ENCODE data around the gene SSUH2. TPM values are rescaled to one million over a fixed set of nuclear protein-coding genes. Genes with fewer than 3 reads are reported as not detected.

The SSUH2 gene
- total and polyA plus RNA-seq, 7 experiments from 2014 or later = not detected

- Histone ChIP-seq H3K9me3 (ENCODE audit: control insufficient read depth in 2 of 3, low read length in 3 of 3) (no peaks in the 10 kb centered on the region), H3K27me3 (ENCODE audit: control insufficient read depth in 2 of 2, insufficient read depth in 2 of 2, low read length in 2 of 2) (no peaks in the 10 kb centered on the region), H3K27ac (ENCODE audit: low read depth, low read length) (no peak overlapping the region), H3K4me1 (ENCODE audit: control insufficient read depth in 2 of 2, insufficient read depth in 2 of 2, low read length in 2 of 2) (no peaks in the 10 kb centered on the region), H3K4me3 (ENCODE audit: low read length) (no peak overlapping the region), H3K36me3 (ENCODE audit: control insufficient read depth in 2 of 3, insufficient read depth in 3 of 3, low read length in 3 of 3) (no peaks in the 10 kb centered on the region)
- ChIA-PET POLR2A (no interaction called here), CTCF (no interaction called here)
- peaks cover 0 to 7% (median 0%) of the 10 kb centered on the region in 5 donors for H3K36me3 Mint-ChIP-seq
- no peak overlapping the region for H3K27ac Mint-ChIP-seq
- intact Hi-C loops (cut with micrococcal nuclease) = no loop called here
- no peak overlapping the region for H3K4me3 Mint-ChIP-seq
- ATAC-seq (no peak), DNase-seq (no peak)
- H3K4me1 Mint-ChIP-seq = no peaks in the 10 kb centered on the region
- H3K9me3 Mint-ChIP-seq = peaks cover 0 to 9% (median 0%) of the 10 kb centered on the region in 11 donors
- H3K27me3 Mint-ChIP-seq = peaks cover 11 to 40% (median 32%) of the 10 kb centered on the region in 5 donors
Measured at GRCh38 chr3:8653800-8654408, 9.3 kb upstream of the SSUH2 start.

DNA sequence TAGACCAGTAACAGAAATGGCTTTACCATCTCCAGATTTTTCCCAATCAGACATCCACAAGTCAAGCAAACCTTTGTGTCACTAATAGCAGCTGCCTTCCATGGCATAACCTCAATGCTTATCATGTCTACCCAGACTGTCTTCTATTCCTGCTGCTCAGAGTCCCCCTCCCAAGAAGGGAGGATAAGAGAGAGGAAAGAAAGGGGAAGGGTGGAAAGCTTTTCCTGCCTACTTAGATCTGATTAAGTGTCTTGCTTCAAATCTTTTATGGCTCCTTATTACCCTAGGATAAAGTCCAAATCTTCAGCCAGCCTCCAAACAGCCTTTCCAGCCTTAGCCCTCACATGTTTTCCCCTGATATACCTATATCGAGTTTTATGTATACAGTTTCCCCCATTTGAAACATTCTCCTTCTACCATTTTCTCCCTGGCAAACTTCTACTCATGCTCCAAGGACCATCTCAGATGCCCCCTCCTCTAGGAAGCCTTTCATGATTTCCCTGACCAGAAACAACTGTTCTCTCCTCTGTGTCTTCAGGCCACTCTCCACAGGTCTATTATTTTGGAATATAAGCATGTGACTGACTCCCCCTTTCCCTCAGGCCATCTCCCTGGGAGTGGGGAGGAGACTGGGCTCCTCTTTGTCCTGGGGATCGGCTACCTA, 7.9 kb upstream of the SSUH2 start:
- H3K9me3 ChIP-seq (ENCODE audit: control insufficient read depth in 2 of 3, low read length in 3 of 3) = no peaks in the 10 kb centered on the region
- H3K4me1 Mint-ChIP-seq = no peaks in the 10 kb centered on the region
- H3K9me3 Mint-ChIP-seq = peaks cover 0 to 9% (median 0%) of the 10 kb centered on the region in 11 donors
- H3K36me3 Mint-ChIP-seq = peaks cover 0 to 7% (median 0%) of the 10 kb centered on the region in 5 donors
- H3K27me3 Mint-ChIP-seq = peaks cover 5 to 40% (median 25%) of the 10 kb centered on the region in 5 donors
- ATAC-seq = no peak
- POLR2A ChIA-PET = no interaction called here
- no peak overlapping the region for H3K27ac ChIP-seq (ENCODE audit: low read depth, low read length)
- no peaks in the 10 kb centered on the region for H3K4me1 ChIP-seq (ENCODE audit: control insufficient read depth in 2 of 2, insufficient read depth in 2 of 2, low read length in 2 of 2)
- no peak overlapping the region for H3K4me3 Mint-ChIP-seq
- no peak overlapping the region for H3K4me3 ChIP-seq (ENCODE audit: low read length)
- CTCF ChIA-PET = no interaction called here
- no peaks in the 10 kb centered on the region for H3K36me3 ChIP-seq (ENCODE audit: control insufficient read depth in 2 of 3, insufficient read depth in 3 of 3, low read length in 3 of 3)
- H3K27me3 ChIP-seq (ENCODE audit: control insufficient read depth in 2 of 2, insufficient read depth in 2 of 2, low read length in 2 of 2) = no peaks in the 10 kb centered on the region
- intact Hi-C loops (cut with micrococcal nuclease) = no loop called here
- no peak overlapping the region for H3K27ac Mint-ChIP-seq
- DNase-seq = no peak

DNA sequence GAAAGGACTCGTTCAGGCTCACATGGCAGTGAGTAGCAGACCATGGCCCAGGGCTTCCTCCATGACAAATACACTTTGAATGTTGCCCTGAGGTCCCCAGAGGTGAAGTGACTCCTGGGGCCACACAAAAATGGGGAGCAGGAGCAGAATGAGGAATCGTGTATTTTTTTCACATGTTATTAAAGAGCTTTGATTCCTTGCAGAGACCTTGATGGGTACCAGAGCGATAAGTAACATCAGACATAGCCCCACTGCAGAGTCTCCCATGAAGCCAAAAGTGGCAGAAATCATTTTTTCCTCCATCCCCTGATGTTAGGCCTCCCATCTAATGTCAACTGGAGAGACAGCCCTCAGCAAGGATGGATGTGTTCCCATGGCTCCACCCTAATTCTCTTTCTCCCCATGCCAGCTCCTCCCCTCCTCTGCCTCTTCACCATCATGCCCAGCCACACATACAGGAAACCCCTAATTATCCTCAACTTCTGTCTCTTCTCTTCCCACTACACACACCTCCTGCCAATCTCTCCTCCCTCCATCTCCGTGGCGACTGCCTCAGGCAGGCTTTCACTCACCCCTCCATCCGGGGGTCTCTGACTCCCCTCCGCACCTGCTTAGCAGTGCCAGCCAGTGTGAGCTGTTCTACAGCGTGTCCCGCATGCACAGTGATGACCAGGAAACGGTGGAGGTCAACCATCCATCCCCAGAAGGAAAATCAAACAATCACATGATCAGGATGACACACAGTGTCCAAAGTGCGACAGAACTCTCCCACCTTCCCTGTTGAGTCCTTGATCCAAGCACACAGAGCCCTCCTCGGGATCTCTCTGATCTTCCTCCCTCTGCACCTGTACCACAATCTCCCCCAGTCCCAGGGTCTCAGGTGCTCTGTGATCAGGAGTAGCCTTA, 7.1 kb upstream of the SSUH2 start:
- no peak overlapping the region for H3K27ac ChIP-seq (ENCODE audit: low read depth, low read length)
- Mint-ChIP-seq H3K4me3 (no peak overlapping the region), H3K27me3 (peaks cover 0 to 38% (median 17%) of the 10 kb centered on the region in 5 donors), H3K9me3 (peaks cover 0 to 9% (median 0%) of the 10 kb centered on the region in 11 donors), H3K36me3 (peaks cover 0 to 7% (median 0%) of the 10 kb centered on the region in 5 donors), H3K4me1 (no peaks in the 10 kb centered on the region), H3K27ac (no peak overlapping the region)
- H3K27me3 ChIP-seq (ENCODE audit: control insufficient read depth in 2 of 2, insufficient read depth in 2 of 2, low read length in 2 of 2) = no peaks in the 10 kb centered on the region
- H3K9me3 ChIP-seq (ENCODE audit: control insufficient read depth in 2 of 3, low read length in 3 of 3) = no peaks in the 10 kb centered on the region
- ChIA-PET CTCF (no interaction called here), POLR2A (no interaction called here)
- H3K4me1 ChIP-seq (ENCODE audit: control insufficient read depth in 2 of 2, insufficient read depth in 2 of 2, low read length in 2 of 2) = no peaks in the 10 kb centered on the region
- no peaks in the 10 kb centered on the region for H3K36me3 ChIP-seq (ENCODE audit: control insufficient read depth in 2 of 3, insufficient read depth in 3 of 3, low read length in 3 of 3)
- ATAC-seq (no peak), DNase-seq (no peak)
- intact Hi-C loops (cut with micrococcal nuclease) = no loop called here
- no peak overlapping the region for H3K4me3 ChIP-seq (ENCODE audit: low read length)

DNA sequence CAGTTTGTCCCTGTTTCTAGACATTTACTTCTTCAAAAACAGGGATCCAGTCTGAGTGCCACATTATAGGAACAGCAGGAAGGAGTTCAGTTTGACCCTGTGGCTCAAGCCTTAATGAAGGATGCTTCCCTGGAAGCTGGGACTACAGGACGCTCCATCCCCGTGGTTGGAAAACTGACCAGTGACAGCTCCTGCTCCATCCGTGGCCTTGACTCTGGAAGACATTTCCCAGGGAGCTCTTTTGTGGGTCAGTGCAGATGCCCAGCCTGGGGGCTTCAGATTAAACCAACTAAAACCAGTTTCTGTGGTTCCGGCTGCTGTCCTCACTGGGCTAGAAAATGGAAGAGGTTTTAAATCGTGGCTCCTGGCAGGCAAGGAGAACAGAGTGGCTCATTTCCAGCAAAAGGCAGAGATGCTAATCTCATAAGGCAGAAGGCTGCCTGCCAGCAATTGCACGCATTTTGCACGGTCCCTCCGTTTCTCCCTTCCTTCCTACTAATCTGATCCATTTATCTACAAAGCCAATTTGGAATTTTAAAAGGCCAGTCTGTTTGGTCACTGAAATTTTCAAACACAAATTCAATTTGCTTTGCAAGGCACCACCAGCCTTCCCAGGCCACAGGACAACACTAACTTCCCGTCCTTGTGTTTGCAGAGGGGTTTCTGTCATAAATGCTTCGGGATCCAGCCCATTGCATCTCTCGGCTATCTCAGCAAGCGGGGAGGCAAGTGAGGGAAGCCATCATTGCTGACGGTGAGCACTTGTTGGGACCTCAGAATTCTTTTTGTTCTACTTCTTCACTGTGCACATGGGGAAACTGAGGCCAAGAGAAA, 6.2 kb upstream of the SSUH2 start:
- no peak overlapping the region for H3K4me3 ChIP-seq (ENCODE audit: low read length)
- ATAC-seq (no peak), DNase-seq (no peak)
- no peak overlapping the region for H3K27ac Mint-ChIP-seq
- H3K36me3 Mint-ChIP-seq = peaks cover 0 to 4% (median 0%) of the 10 kb centered on the region in 5 donors
- H3K27ac ChIP-seq (ENCODE audit: low read depth, low read length) = no peak overlapping the region
- no peaks in the 10 kb centered on the region for H3K36me3 ChIP-seq (ENCODE audit: control insufficient read depth in 2 of 3, insufficient read depth in 3 of 3, low read length in 3 of 3)
- no peaks in the 10 kb centered on the region for H3K27me3 ChIP-seq (ENCODE audit: control insufficient read depth in 2 of 2, insufficient read depth in 2 of 2, low read length in 2 of 2)
- intact Hi-C loops (cut with micrococcal nuclease) = no loop called here
- peaks cover 0 to 9% (median 0%) of the 10 kb centered on the region in 11 donors for H3K9me3 Mint-ChIP-seq
- no peaks in the 10 kb centered on the region for H3K4me1 Mint-ChIP-seq
- no peaks in the 10 kb centered on the region for H3K9me3 ChIP-seq (ENCODE audit: control insufficient read depth in 2 of 3, low read length in 3 of 3)
- POLR2A ChIA-PET = no interaction called here
- no peak overlapping the region for H3K4me3 Mint-ChIP-seq
- H3K4me1 ChIP-seq (ENCODE audit: control insufficient read depth in 2 of 2, insufficient read depth in 2 of 2, low read length in 2 of 2) = no peaks in the 10 kb centered on the region
- H3K27me3 Mint-ChIP-seq = peaks cover 0 to 37% (median 17%) of the 10 kb centered on the region in 5 donors
- CTCF ChIA-PET = no interaction called here

DNA sequence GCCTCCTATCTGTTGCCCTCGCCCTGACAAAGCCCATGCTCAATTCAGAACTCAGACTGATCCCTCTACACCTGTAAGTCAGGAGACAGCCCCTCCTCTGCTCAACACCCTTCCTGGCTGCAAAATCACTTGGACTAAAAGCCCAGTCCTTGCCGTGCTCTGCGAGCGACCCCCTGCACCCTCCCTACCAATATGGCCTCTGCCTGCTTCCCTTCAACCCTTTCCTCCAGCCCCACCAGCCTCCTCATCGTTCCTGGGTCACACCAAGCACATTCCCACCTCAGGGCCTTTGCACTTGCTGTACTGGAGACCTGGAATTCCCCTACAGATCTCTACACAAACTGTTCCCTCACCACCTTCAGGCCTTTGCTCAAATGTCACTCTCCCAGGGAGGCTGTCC, 5.2 kb upstream of the SSUH2 start:
- Histone ChIP-seq H3K27me3 (ENCODE audit: control insufficient read depth in 2 of 2, insufficient read depth in 2 of 2, low read length in 2 of 2) (no peaks in the 10 kb centered on the region), H3K4me3 (ENCODE audit: low read length) (no peak overlapping the region), H3K36me3 (ENCODE audit: control insufficient read depth in 2 of 3, insufficient read depth in 3 of 3, low read length in 3 of 3) (no peaks in the 10 kb centered on the region), H3K4me1 (ENCODE audit: control insufficient read depth in 2 of 2, insufficient read depth in 2 of 2, low read length in 2 of 2) (no peaks in the 10 kb centered on the region), H3K27ac (ENCODE audit: low read depth, low read length) (no peak overlapping the region), H3K9me3 (ENCODE audit: control insufficient read depth in 2 of 3, low read length in 3 of 3) (no peaks in the 10 kb centered on the region)
- Mint-ChIP-seq H3K4me1 (no peaks in the 10 kb centered on the region), H3K36me3 (peaks cover 0 to 4% (median 0%) of the 10 kb centered on the region in 5 donors), H3K9me3 (peaks cover 0 to 9% (median 0%) of the 10 kb centered on the region in 11 donors), H3K27me3 (peaks cover 0 to 31% (median 13%) of the 10 kb centered on the region in 5 donors), H3K4me3 (no peak overlapping the region), H3K27ac (no peak overlapping the region)
- ChIA-PET POLR2A (no interaction called here), CTCF (no interaction called here)
- DNase-seq = no peak
- no peak for ATAC-seq
- intact Hi-C loops (cut with micrococcal nuclease) = no loop called here
